ENCODE data around the gene OPTC. TPM values are rescaled to one million over a fixed set of nuclear protein-coding genes. Genes with fewer than 3 reads are reported as not detected.

OPTC gene
- total RNA-seq, 1 donor = not detected

Other genes starting within 250 kb of the OPTC start
- 14.5 and 14.7 TPM in 2 replicates for gene BTG2, start 188.6 kb upstream of the OPTC start, total RNA-seq
- 2.9 and 5.9 TPM in 2 replicates for gene FMOD, start 143.0 kb upstream of the OPTC start, total RNA-seq
- 0.29 and 0.36 TPM in 2 replicates for gene PRELP, start 18.3 kb upstream of the OPTC start, total RNA-seq
- gene ATP2B4, start 132.7 kb downstream of the OPTC start, total RNA-seq = 112 and 124 TPM in 2 replicates